Smooth muscle cell (in vitro differentiated cells): ENCODE results near the gene ABCD3. TPM values are rescaled to one million over a fixed set of nuclear protein-coding genes. Genes with fewer than 3 reads are reported as not detected.

Experiments used
- DNase-seq: peaks from one replicate; lab custom pipeline; 2025; ENCODE audit not compliant: unreplicated experiment; lab: John Stamatoyannopoulos, UW
- H2AFZ ChIP-seq: fragments of 200-600 bp; sonication (generic); 2 replicates; pipeline ENCODE4 v1.6.0; 2016; ENCODE audit warnings: antibody characterized with exemption, low read depth, mild to moderate bottlenecking
- H3F3A ChIP-seq: fragments of 200-600 bp; sonication (generic); 2 replicates; pipeline ENCODE4 v1.6.0; 2017; ENCODE audit warnings: antibody characterized with exemption, low read depth
- H3K27ac ChIP-seq: fragments of 200-600 bp; sonication (generic); 2 replicates; pipeline ENCODE4 v1.5.1; 2016; ENCODE audit warnings: low read depth, mild to moderate bottlenecking
- H3K27me3 ChIP-seq: fragments of 200-600 bp; sonication (generic); 2 replicates; pipeline ENCODE4 v1.6.1; 2016; ENCODE audit warnings: low read depth, mild to moderate bottlenecking
- H3K36me3 ChIP-seq: fragments of 200-600 bp; sonication (generic); 2 replicates; pipeline ENCODE4 v1.5.1; 2016; ENCODE audit warnings: low read depth
- H3K4me1 ChIP-seq: fragments of 200-600 bp; sonication (generic); 2 replicates; pipeline ENCODE4 v1.5.1; 2016; ENCODE audit warnings: low read depth
- H3K4me2 ChIP-seq: fragments of 200-600 bp; sonication (generic); 2 replicates; pipeline ENCODE4 v1.6.0; 2016; ENCODE audit warnings: mild to moderate bottlenecking
- H3K4me3 ChIP-seq: fragments of 200-600 bp; sonication (generic); 2 replicates; pipeline ENCODE4 v1.5.1; 2016; ENCODE audit warnings: mild to moderate bottlenecking
- H3K79me2 ChIP-seq: fragments of 200-600 bp; sonication (generic); 2 replicates; pipeline ENCODE4 v1.6.0; 2016; ENCODE audit warnings: low read depth, mild to moderate bottlenecking
- H3K9ac ChIP-seq: fragments of 200-600 bp; sonication (generic); 2 replicates; pipeline ENCODE4 v1.6.0; 2016; ENCODE audit warnings: low read depth
- H3K9me3 ChIP-seq: fragments of 200-600 bp; sonication (generic); replicated peaks from 2 replicates; pipeline ENCODE4 v1.5.1; 2016; ENCODE audit warnings: low read depth
- H4K20me1 ChIP-seq: fragments of 200-600 bp; sonication (generic); 2 replicates; pipeline ENCODE4 v1.6.0; 2016; ENCODE audit warnings: low read depth
- WGBS: methylation state at CpG from one replicate; pipeline ENCODE4 v1.1.7; 2016; ENCODE audit warnings: low lambda C conversion rate; 5-methylcytosine and 5-hydroxymethylcytosine counted together
- polyA plus RNA-seq: library from polyadenylated mRNA; unstranded; fragments of >200 nt; fragmentation: Nextera tagmentation; extraction: Ambion mirVana; gene quantifications from 2 replicates; pipeline ENCODE4 v1.2.1, GENCODE V29; 2016
- total RNA-seq: library from RNA; depleted of rRNA; stranded (reverse); fragments of >200 nt; gene quantifications from 2 replicates; pipeline ENCODE4 v1.2.3, GENCODE V29; 2014
- TF ChIP-seq, protein P1 (sequence below): fragments of 200-600 bp; sonication (generic); IDR thresholded peaks from 2 replicates; pipeline ENCODE4 v1.5.1; 2017; ENCODE audit warnings: borderline replicate concordance, mild to moderate bottlenecking, antibody characterized with exemption; ENCODE audit not compliant: insufficient read depth, poor library complexity, severe bottlenecking

The ABCD3 gene
- total and polyA plus RNA-seq, 2 experiments from 2014 or later = 22.5 to 42.4 TPM

DNA sequence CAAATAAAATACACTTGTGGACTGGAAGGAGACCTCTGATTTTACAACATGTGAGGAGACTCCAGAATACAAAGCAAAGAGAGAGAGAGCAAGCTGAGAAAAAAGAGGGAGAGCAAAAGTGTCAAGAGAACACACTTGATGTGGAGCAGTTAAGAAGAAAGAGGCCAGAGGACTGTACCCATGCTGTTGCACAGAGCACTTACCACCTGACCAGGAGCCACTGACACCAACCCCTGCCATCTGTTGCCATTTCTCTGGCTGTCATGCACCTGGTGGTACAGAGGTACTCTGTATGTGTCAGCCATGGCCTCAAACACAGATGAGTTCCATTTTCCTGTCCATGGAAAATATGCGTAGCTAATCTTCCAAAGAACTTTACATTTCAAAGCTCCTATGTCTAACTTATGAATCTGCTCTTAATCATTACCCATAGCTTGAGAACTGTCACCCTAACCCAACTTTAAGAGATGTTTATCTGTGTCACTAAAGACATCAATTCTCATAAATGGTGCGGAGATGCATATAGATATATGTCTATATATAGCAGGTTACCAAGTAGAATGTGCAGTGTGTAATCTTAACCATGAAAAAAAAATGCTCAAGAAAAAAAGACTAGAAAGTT is 32.8 kb upstream of the ABCD3 start:
- Histone ChIP-seq H3K4me2 (no peak overlapping the region), H3K9ac (no peak overlapping the region), H3K4me3 (no peak overlapping the region), H3K27me3 (no peaks in the 10 kb centered on the region), H3F3A (no peaks in the 10 kb centered on the region), H3K9me3 (no peaks in the 10 kb centered on the region), H3K27ac (no peak overlapping the region), H2AFZ (no peak overlapping the region), H3K36me3 (no peaks in the 10 kb centered on the region), H4K20me1 (no peaks in the 10 kb centered on the region), H3K79me2 (no peaks in the 10 kb centered on the region), H3K4me1 (no peaks in the 10 kb centered on the region)
- 72% methylated on average over 2 of the region's 2 CpGs for whole genome bisulfite sequencing
- TF ChIP-seq, protein P1, sequence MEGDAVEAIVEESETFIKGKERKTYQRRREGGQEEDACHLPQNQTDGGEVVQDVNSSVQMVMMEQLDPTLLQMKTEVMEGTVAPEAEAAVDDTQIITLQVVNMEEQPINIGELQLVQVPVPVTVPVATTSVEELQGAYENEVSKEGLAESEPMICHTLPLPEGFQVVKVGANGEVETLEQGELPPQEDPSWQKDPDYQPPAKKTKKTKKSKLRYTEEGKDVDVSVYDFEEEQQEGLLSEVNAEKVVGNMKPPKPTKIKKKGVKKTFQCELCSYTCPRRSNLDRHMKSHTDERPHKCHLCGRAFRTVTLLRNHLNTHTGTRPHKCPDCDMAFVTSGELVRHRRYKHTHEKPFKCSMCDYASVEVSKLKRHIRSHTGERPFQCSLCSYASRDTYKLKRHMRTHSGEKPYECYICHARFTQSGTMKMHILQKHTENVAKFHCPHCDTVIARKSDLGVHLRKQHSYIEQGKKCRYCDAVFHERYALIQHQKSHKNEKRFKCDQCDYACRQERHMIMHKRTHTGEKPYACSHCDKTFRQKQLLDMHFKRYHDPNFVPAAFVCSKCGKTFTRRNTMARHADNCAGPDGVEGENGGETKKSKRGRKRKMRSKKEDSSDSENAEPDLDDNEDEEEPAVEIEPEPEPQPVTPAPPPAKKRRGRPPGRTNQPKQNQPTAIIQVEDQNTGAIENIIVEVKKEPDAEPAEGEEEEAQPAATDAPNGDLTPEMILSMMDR = no peak
- DNase-seq = no peak

DNA sequence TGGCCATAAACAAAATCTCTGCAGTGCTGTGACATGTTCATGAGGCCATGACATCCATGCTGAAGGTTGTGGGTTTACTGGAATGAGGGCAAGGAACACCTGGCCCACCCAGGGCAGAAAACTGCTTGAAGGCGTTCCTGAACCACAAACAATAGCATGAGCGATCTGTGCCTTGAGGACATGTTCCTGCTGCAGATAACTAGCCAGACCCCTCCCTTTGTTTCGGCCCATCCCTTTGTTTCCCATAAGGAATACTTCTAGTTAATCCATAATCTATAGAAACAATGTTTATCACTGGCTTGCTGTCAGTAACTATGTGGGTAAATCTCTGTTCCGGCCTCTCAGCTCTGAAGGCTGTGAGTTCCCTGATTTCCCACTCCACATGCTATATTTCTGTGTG is 28.9 kb upstream of the ABCD3 start:
- H3K79me2 ChIP-seq = no peaks in the 10 kb centered on the region
- H3K27ac ChIP-seq = no peak overlapping the region
- TF ChIP-seq, protein P1 = no peak
- H3K9ac ChIP-seq = no peak overlapping the region
- no peaks in the 10 kb centered on the region for H4K20me1 ChIP-seq
- 69% methylated on average over 4 of the region's 4 CpGs for WGBS
- DNase-seq = no peak
- H3F3A ChIP-seq = no peaks in the 10 kb centered on the region
- no peaks in the 10 kb centered on the region for H3K4me1 ChIP-seq
- no peaks in the 10 kb centered on the region for H3K27me3 ChIP-seq
- no peak overlapping the region for H3K4me2 ChIP-seq
- H3K4me3 ChIP-seq = no peak overlapping the region
- H3K36me3 ChIP-seq = no peaks in the 10 kb centered on the region
- no peak overlapping the region for H2AFZ ChIP-seq
- H3K9me3 ChIP-seq = no peaks in the 10 kb centered on the region

- DNase-seq = no peak
- WGBS = 95% methylated on average over 1 of the region's 1 CpG
- H3K36me3 ChIP-seq = no peaks in the 10 kb centered on the region
- H3K4me2 ChIP-seq = no peak overlapping the region
- H3F3A ChIP-seq = no peaks in the 10 kb centered on the region
- H3K9me3 ChIP-seq = no peaks in the 10 kb centered on the region
- TF ChIP-seq, protein P1 = no peak
- no peaks in the 10 kb centered on the region for H3K79me2 ChIP-seq
- no peaks in the 10 kb centered on the region for H3K4me1 ChIP-seq
- no peak overlapping the region for H2AFZ ChIP-seq
- H4K20me1 ChIP-seq = no peaks in the 10 kb centered on the region
- H3K27ac ChIP-seq = no peak overlapping the region
- no peak overlapping the region for H3K9ac ChIP-seq
- H3K27me3 ChIP-seq = no peaks in the 10 kb centered on the region
- no peak overlapping the region for H3K4me3 ChIP-seq
These were observed 23.9 kb upstream of the ABCD3 start for GRCh38 chr1:94394247-94394646.

- Histone ChIP-seq H3K36me3 (no peaks in the 10 kb centered on the region), H2AFZ (no peak overlapping the region), H4K20me1 (no peaks in the 10 kb centered on the region), H3K4me2 (no peak overlapping the region), H3K27me3 (no peaks in the 10 kb centered on the region), H3K27ac (no peak overlapping the region), H3K9me3 (no peaks in the 10 kb centered on the region), H3K4me3 (no peak overlapping the region), H3K4me1 (no peaks in the 10 kb centered on the region), H3K9ac (no peak overlapping the region), H3F3A (no peaks in the 10 kb centered on the region), H3K79me2 (no peaks in the 10 kb centered on the region)
- WGBS = 40% methylated on average over 3 of the region's 3 CpGs
- DNase-seq = no peak
- TF ChIP-seq, protein P1 = no peak
These were observed 23.0 kb upstream of the ABCD3 start for GRCh38 chr1:94395231-94395630.
